Trophoblast cell (in vitro differentiated cells and primary cell): ENCODE data around the gene DDX49. TPM values are rescaled to one million over a fixed set of nuclear protein-coding genes. Genes with fewer than 3 reads are reported as not detected.
A peak's percentile ranks its signal among the peaks of the same experiment; 100 is the strongest.

ENCODE experiments used
- DNase-seq, 2 donors: peaks; one replicate each; pipeline ENCODE4 v3.0.0-alpha.2; 2016
- H2AFZ ChIP-seq: 2 replicates; pipeline ENCODE4 v1.6.1; 2013; ENCODE audit warnings: low read length, moderate library complexity, mild to moderate bottlenecking; ENCODE audit not compliant: insufficient read depth, poor library complexity
- H2AK5ac ChIP-seq: 2 replicates; pipeline ENCODE4 v1.6.1; 2013; ENCODE audit warnings: mild to moderate bottlenecking, low read length
- H2BK120ac ChIP-seq: 2 replicates; pipeline ENCODE4 v1.6.1; 2013; ENCODE audit warnings: low read length, mild to moderate bottlenecking, moderate library complexity; ENCODE audit not compliant: insufficient read depth, poor library complexity
- H2BK12ac ChIP-seq: 2 replicates; pipeline ENCODE4 v1.6.1; 2013; ENCODE audit warnings: mild to moderate bottlenecking, low read length, moderate library complexity
- H2BK5ac ChIP-seq: 2 replicates; pipeline ENCODE4 v1.6.1; 2013; ENCODE audit warnings: low read length, low read depth, moderate library complexity, mild to moderate bottlenecking; ENCODE audit not compliant: poor library complexity
- H3K14ac ChIP-seq: 2 replicates; pipeline ENCODE4 v1.6.1; 2013; ENCODE audit warnings: mild to moderate bottlenecking, low read length
- H3K18ac ChIP-seq: 2 replicates; pipeline ENCODE4 v1.6.1; 2013; ENCODE audit warnings: mild to moderate bottlenecking, low read length
- H3K23ac ChIP-seq: 2 replicates; pipeline ENCODE4 v1.6.1; 2013; ENCODE audit warnings: low read length
- H3K27ac ChIP-seq: 2 replicates; pipeline ENCODE4 v1.5.1; 2013; ENCODE audit warnings: low read depth, mild to moderate bottlenecking, inconsistent platforms, low read length, moderate library complexity
- H3K27me3 ChIP-seq: 2 replicates; pipeline ENCODE4 v1.6.1; 2013; ENCODE audit warnings: inconsistent platforms, mild to moderate bottlenecking, low read length, moderate library complexity; ENCODE audit not compliant: insufficient read depth
- H3K36me3 ChIP-seq, 2 experiments: 1 replicate in 1 of 2; 2 replicates in 1 of 2; pipeline ENCODE4 v1.6.1; 2013; ENCODE audit warnings: low read length in 2 of 2, mild to moderate bottlenecking in 2 of 2, moderate library complexity in 1 of 2; ENCODE audit not compliant: insufficient read depth in 2 of 2, control insufficient read depth in 1 of 2
- H3K4ac ChIP-seq: 2 replicates; pipeline ENCODE4 v1.6.1; 2013; ENCODE audit warnings: low read depth, mild to moderate bottlenecking, low read length, moderate library complexity
- H3K4me1 ChIP-seq, 2 experiments: 1 replicate in 1 of 2; 2 replicates in 1 of 2; pipeline ENCODE4 v1.6.1; 2013; ENCODE audit warnings: low read length in 2 of 2, mild to moderate bottlenecking in 2 of 2, moderate library complexity in 1 of 2; ENCODE audit not compliant: insufficient read depth in 2 of 2, control insufficient read depth in 1 of 2
- H3K4me2 ChIP-seq: 2 replicates; pipeline ENCODE4 v1.6.1; 2013; ENCODE audit warnings: inconsistent platforms, mild to moderate bottlenecking, low read length, moderate library complexity
- H3K4me3 ChIP-seq: 2 replicates; pipeline ENCODE4 v1.5.1; 2013; ENCODE audit warnings: mild to moderate bottlenecking, low read depth, low read length, inconsistent platforms
- H3K79me1 ChIP-seq: one replicate; pipeline ENCODE4 v1.6.1; 2013; ENCODE audit warnings: low read length
- H3K79me2 ChIP-seq: 2 replicates; pipeline ENCODE4 v1.6.1; 2013; ENCODE audit warnings: low read length, mild to moderate bottlenecking; ENCODE audit not compliant: control insufficient read depth, insufficient read depth, poor library complexity
- H3K9ac ChIP-seq: 2 replicates; pipeline ENCODE4 v1.6.1; 2013; ENCODE audit warnings: mild to moderate bottlenecking, low read length
- H3K9me3 ChIP-seq: 2 replicates; pipeline ENCODE4 v1.6.1; 2013; ENCODE audit warnings: low read depth, mild to moderate bottlenecking, control low read depth, inconsistent platforms, low read length; ENCODE audit not compliant: insufficient read depth
- H4K12ac ChIP-seq: 2 replicates; pipeline ENCODE4 v1.6.1; 2013; ENCODE audit warnings: low read depth, mild to moderate bottlenecking, low read length, moderate library complexity
- H4K8ac ChIP-seq: 2 replicates; pipeline ENCODE4 v1.6.1; 2013; ENCODE audit warnings: low read depth, mild to moderate bottlenecking, low read length, moderate library complexity
- H4K91ac ChIP-seq: one replicate; pipeline ENCODE4 v1.6.1; 2013; ENCODE audit warnings: low read depth, mild to moderate bottlenecking, low read length, moderate library complexity
- WGBS: extraction: QIAGEN DNeasy Blood & Tissue Kit; methylation state at CpG from one replicate; pipeline ENCODE4 v1.1.7; 2013; ENCODE audit warnings: missing lambda C conversion rate; ENCODE audit not compliant: insufficient read length, insufficient coverage; ENCODE audit errors: extremely low coverage; 5-methylcytosine and 5-hydroxymethylcytosine counted together
- polyA plus RNA-seq: library from polyadenylated mRNA; stranded (reverse); fragments of 200-250 nt; gene quantifications from 2 replicates; pipeline ENCODE4 v1.2.3, GENCODE V29; 2013

The DDX49 gene, protein sequence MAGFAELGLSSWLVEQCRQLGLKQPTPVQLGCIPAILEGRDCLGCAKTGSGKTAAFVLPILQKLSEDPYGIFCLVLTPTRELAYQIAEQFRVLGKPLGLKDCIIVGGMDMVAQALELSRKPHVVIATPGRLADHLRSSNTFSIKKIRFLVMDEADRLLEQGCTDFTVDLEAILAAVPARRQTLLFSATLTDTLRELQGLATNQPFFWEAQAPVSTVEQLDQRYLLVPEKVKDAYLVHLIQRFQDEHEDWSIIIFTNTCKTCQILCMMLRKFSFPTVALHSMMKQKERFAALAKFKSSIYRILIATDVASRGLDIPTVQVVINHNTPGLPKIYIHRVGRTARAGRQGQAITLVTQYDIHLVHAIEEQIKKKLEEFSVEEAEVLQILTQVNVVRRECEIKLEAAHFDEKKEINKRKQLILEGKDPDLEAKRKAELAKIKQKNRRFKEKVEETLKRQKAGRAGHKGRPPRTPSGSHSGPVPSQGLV
- polyA plus RNA-seq = 21.8 TPM in 2 replicates

- Histone ChIP-seq H3K14ac (peak within 1 kb of the TSS; percentile 93), H4K12ac (peak within 1 kb of the TSS; percentile 88), H3K27me3 (no peaks in the 10 kb centered on the region), H3K9me3 (no peaks in the 10 kb centered on the region), H4K8ac (peak within 1 kb of the TSS; percentile 86), H2AK5ac (peak within 1 kb of the TSS; percentile 46), H3K4me1 (peaks cover 6 to 9% of the 10 kb centered on the region in 2 experiments), H2BK5ac (peak within 1 kb of the TSS; percentile 57), H3K4ac (peak within 1 kb of the TSS; percentile 75), H2BK120ac (peak within 1 kb of the TSS; percentile 69), H3K4me3 (peak within 1 kb of the TSS; percentile 99), H3K27ac (peak within 1 kb of the TSS; percentile 42), H3K79me2 (peaks cover 16% of the 10 kb centered on the region), H4K91ac (peak within 1 kb of the TSS; percentile 65), H2BK12ac (no peak within 1 kb of the TSS), H3K18ac (peak within 1 kb of the TSS; percentile 76), H3K4me2 (peak within 1 kb of the TSS; percentile 95), H3K36me3 (peaks cover 37 to 45% of the 10 kb centered on the region in 2 experiments), H3K9ac (peak within 1 kb of the TSS; percentile 99), H2AFZ (peak within 1 kb of the TSS; percentile 76), H3K23ac (no peak within 1 kb of the TSS), H3K79me1 (peaks cover 5% of the 10 kb centered on the region)
- peak; percentile 99 to 100 for DNase-seq
- WGBS = no CpG with 5 or more reads among the region's 72 CpGs
Observed at GRCh38 chr19:18919086-18919899, at the start of gene DDX49, which contains the start of gene COPE. DDX49 (plus strand) TSS chr19:18919715; CDS start chr19:18919742, 27 bp downstream. COPE (minus strand) TSS chr19:18919387; CDS start chr19:18919348, 39 bp downstream.

DNA sequence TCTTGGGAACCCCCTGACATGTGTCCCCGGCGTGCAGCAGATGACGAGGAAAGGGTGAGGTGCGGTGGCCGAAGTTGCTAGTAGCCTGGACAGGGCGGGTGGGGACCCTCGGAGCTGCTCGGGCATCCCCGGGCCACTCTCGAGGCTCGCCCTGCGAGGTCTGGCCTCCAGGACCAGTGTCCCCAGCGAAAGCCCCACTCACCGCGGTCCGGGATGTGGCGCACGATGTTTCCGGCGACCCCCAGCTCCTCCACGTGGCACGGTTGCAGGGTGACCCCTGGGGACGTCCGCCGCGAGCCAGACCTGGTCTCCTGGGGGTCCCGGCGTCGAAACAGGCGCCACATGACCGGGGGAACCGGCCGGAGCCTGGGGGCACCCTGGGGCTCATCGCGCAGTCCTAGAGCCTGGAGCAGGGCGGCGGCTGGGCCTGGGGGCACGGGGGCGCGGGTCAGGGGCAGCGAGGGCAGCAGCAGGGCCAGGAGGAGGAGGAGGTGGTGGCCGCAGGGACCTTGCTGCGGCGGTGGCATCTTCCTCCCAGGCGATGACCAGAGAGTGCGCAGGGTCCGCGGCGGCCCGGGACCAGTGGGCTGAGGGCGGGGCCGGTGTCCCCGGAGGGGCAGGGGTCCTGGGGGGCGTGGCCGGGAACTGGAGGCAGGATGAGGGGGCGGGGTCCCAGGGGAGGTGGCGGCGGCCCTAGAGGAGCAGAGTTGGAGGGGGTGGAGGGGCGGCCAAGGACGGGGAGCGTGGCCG is 49.6 kb upstream of the DDX49 start:
- Histone ChIP-seq H2BK12ac (no peak overlapping the region), H3K9ac (no peak overlapping the region), H4K91ac (no peak overlapping the region), H4K8ac (no peak overlapping the region), H3K27ac (no peak overlapping the region), H4K12ac (no peak overlapping the region), H3K4me3 (no peak overlapping the region), H2BK5ac (no peak overlapping the region), H3K79me1 (no peaks in the 10 kb centered on the region), H3K36me3 (peaks cover 39 to 44% of the 10 kb centered on the region in 2 experiments), H3K27me3 (no peaks in the 10 kb centered on the region), H3K4me1 (no peaks in the 10 kb centered on the region), H3K4ac (no peak overlapping the region), H3K14ac (no peak overlapping the region), H2BK120ac (no peak overlapping the region), H2AFZ (no peak overlapping the region), H3K23ac (no peak overlapping the region), H3K79me2 (no peaks in the 10 kb centered on the region), H3K4me2 (no peak overlapping the region), H2AK5ac (no peak overlapping the region), H3K18ac (no peak overlapping the region), H3K9me3 (peaks cover 2% of the 10 kb centered on the region)
- WGBS = no CpG with 5 or more reads among the region's 62 CpGs
- no peak for DNase-seq

DNA sequence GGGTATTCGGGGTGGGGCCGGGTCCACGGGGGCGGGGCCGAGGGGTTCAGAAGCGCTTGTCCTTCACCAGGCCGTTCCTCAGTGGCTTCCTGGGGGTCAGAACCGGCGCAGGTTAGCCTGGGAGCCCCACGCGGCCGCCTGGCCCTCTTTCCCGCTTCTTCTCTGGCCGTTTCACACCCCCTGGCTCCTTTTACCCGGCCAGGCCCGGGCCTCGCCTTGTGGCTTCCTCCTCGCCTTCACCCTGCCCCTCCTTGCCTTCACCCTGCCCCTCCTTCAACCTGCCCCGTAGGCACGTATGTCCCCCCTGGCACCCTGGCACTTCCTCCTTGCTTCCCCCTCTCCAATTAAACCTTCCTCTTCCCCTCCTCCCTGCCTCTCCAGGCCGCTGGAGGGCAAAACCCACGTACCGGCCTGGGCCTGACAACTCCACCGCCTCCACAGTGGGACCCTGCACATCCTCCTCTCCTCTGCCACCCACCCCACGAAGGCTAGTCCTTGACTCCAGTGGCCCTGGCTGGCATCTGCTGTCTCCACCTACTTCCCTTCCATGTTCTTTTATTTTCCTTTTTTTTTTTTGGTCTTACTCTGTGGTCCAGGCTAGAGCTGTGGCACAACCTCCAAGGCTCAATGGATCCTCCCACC is 48.9 kb upstream of the DDX49 start:
- no peak overlapping the region for H3K9ac ChIP-seq
- H4K91ac ChIP-seq = no peak overlapping the region
- no peak overlapping the region for H3K4me3 ChIP-seq
- no peak overlapping the region for H2BK120ac ChIP-seq
- no peak overlapping the region for H3K4ac ChIP-seq
- no peaks in the 10 kb centered on the region for H3K27me3 ChIP-seq
- H3K23ac ChIP-seq = no peak overlapping the region
- H2AK5ac ChIP-seq = no peak overlapping the region
- no peak overlapping the region for H4K8ac ChIP-seq
- no peak overlapping the region for H2BK5ac ChIP-seq
- H3K4me1 ChIP-seq = no peaks in the 10 kb centered on the region
- WGBS = no CpG with 5 or more reads among the region's 25 CpGs
- no peak overlapping the region for H2BK12ac ChIP-seq
- peak overlapping the region; percentile 56 for H4K12ac ChIP-seq
- H3K27ac ChIP-seq = no peak overlapping the region
- no peak overlapping the region for H3K18ac ChIP-seq
- H3K14ac ChIP-seq = no peak overlapping the region
- H3K9me3 ChIP-seq = no peaks in the 10 kb centered on the region
- H3K4me2 ChIP-seq = no peak overlapping the region
- H3K79me2 ChIP-seq = no peaks in the 10 kb centered on the region
- peaks cover 32 to 37% of the 10 kb centered on the region in 2 experiments for H3K36me3 ChIP-seq
- no peak for DNase-seq
- no peak overlapping the region for H2AFZ ChIP-seq
- H3K79me1 ChIP-seq = no peaks in the 10 kb centered on the region
